NCI-H2029 (cell line): Measurements from ENCODE around the gene UBXN10.
"Not testable (repeated sequence)": the region's sequence is repeated elsewhere in the genome, so short reads cannot be mapped to it uniquely, and the experiment has no call there.

Experiments
- DNase-seq: peaks from one replicate; lab custom pipeline; 2025; lab: John Stamatoyannopoulos, UW

UBXN10 gene

GRCh38 chr1:20202166-20202565 lies 16.3 kb downstream of the UBXN10 start:
- no peak for DNase-seq

GRCh38 chr1:20207546-20207945 lies 21.6 kb downstream of the UBXN10 start:
- DNase-seq, result no peak

- DNase-seq, result no peak
These were observed 23.6 kb downstream of the UBXN10 start for GRCh38 chr1:20209471-20209870.

- DNase-seq, result no peak
These were observed 25.0 kb downstream of the UBXN10 start for GRCh38 chr1:20210736-20211460.

GRCh38 chr1:20211511-20211931 lies 25.6 kb downstream of the UBXN10 start:
- DNase-seq, result no peak

GRCh38 chr1:20212085-20212684 lies 26.3 kb downstream of the UBXN10 start:
- no peak for DNase-seq

GRCh38 chr1:20212685-20213331 lies 26.9 kb downstream of the UBXN10 start:
- peak; percentile 78 for DNase-seq

GRCh38 chr1:20215716-20216115 lies 29.8 kb downstream of the UBXN10 start:
- no peak for DNase-seq

- no peak for DNase-seq
These were observed 30.7 kb downstream of the UBXN10 start for GRCh38 chr1:20216574-20216973.

- DNase-seq, result not testable (repeated sequence)
These were observed 33.2 kb downstream of the UBXN10 start for GRCh38 chr1:20219053-20219452.

GRCh38 chr1:20220036-20220435 lies 34.1 kb downstream of the UBXN10 start:
- DNase-seq, result no peak

GRCh38 chr1:20223106-20223505 lies 37.2 kb downstream of the UBXN10 start:
- no peak for DNase-seq

- no peak for DNase-seq
These were observed 37.9 kb downstream of the UBXN10 start for GRCh38 chr1:20223551-20224419.

GRCh38 chr1:20224546-20224945 lies 38.6 kb downstream of the UBXN10 start:
- no peak for DNase-seq

GRCh38 chr1:20227704-20228103 lies 41.8 kb downstream of the UBXN10 start:
- no peak for DNase-seq

GRCh38 chr1:20228314-20228825 lies 42.5 kb downstream of the UBXN10 start:
- DNase-seq, result no peak

- DNase-seq, result peak; percentile 25
These were observed 43.3 kb downstream of the UBXN10 start for GRCh38 chr1:20229171-20229570.

- not testable (repeated sequence) for DNase-seq
These were observed 46.7 kb downstream of the UBXN10 start for GRCh38 chr1:20232564-20232963.

GRCh38 chr1:20233394-20233793 lies 47.5 kb downstream of the UBXN10 start:
- DNase-seq, result no peak

- DNase-seq, result no peak
These were observed 48.0 kb downstream of the UBXN10 start for GRCh38 chr1:20233866-20234265.

GRCh38 chr1:20234788-20235535 lies 49.1 kb downstream of the UBXN10 start:
- DNase-seq, result no peak
